Natural killer cell (primary cell): ENCODE measurements around the gene ZMYM1. TPM values are rescaled to one million over a fixed set of nuclear protein-coding genes. Genes with fewer than 3 reads are reported as not detected.

Source experiments
- ATAC-seq, 3 donors: fragments of 150-1000 bp in 2 of 3; fragments of 200-7000 bp in 1 of 3; cut with Tn5 transposase; 1 replicate in 1 of 3; 2 replicates in 2 of 3; pipeline ENCODE4 v1.10.0; 2021; ENCODE audit warnings: mild to moderate bottlenecking in 2 of 3, moderate library complexity in 2 of 3
- DNase-seq, 2 donors: peaks; one replicate each; pipeline versions ENCODE4 v3.0.0 to v3.0.0-alpha.2; 2013 to 2021; ENCODE audit warnings: mixed read lengths in 1 of 2
- H3K27ac ChIP-seq: one replicate; pipeline ENCODE4 v1.5.1; 2013; ENCODE audit warnings: mild to moderate bottlenecking, low read length
- H3K27me3 ChIP-seq: one replicate; pipeline ENCODE4 v1.6.1; 2013; ENCODE audit warnings: low read length; ENCODE audit not compliant: control insufficient read depth, insufficient read depth
- H3K36me3 ChIP-seq: one replicate; pipeline ENCODE4 v1.6.1; 2013; ENCODE audit warnings: low read length; ENCODE audit not compliant: control insufficient read depth, insufficient read depth
- H3K4me1 ChIP-seq: one replicate; pipeline ENCODE4 v1.6.1; 2013; ENCODE audit warnings: low read length; ENCODE audit not compliant: control insufficient read depth, insufficient read depth
- H3K4me3 ChIP-seq: one replicate; pipeline ENCODE4 v1.5.1; 2013; ENCODE audit warnings: low read length
- H3K9me3 ChIP-seq: one replicate; pipeline ENCODE4 v1.6.1; 2013; ENCODE audit warnings: low read length; ENCODE audit not compliant: control insufficient read depth, insufficient read depth
- H3K27ac Mint-ChIP-seq, 2 donors: one replicate each; pipeline ENCODE4 v1.8.0; 2022; ENCODE audit warnings: mild to moderate bottlenecking in 2 of 2, mixed read lengths in 2 of 2, moderate library complexity in 1 of 2
- H3K27me3 Mint-ChIP-seq, 2 donors: one replicate each; pipeline ENCODE4 v1.8.0; 2022; ENCODE audit warnings: low read depth in 2 of 2, mixed read lengths in 2 of 2
- H3K36me3 Mint-ChIP-seq: one replicate; pipeline ENCODE4 v1.8.0; 2022; ENCODE audit warnings: mixed read lengths
- H3K4me1 Mint-ChIP-seq, 2 donors: one replicate each; pipeline ENCODE4 v1.8.0; 2022; ENCODE audit warnings: mixed read lengths in 2 of 2
- H3K4me3 Mint-ChIP-seq: one replicate; pipeline ENCODE4 v1.8.0; 2022; ENCODE audit warnings: mild to moderate bottlenecking, moderate library complexity, mixed read lengths
- H3K9me3 Mint-ChIP-seq, 2 donors: one replicate each; pipeline ENCODE4 v1.8.0; 2022; ENCODE audit warnings: mixed read lengths in 2 of 2
- WGBS: methylation state at CpG from one replicate; pipeline ENCODE4 v1.1.7; 2013; ENCODE audit warnings: missing lambda C conversion rate; ENCODE audit not compliant: insufficient coverage; 5-methylcytosine and 5-hydroxymethylcytosine counted together
- intact Hi-C: fragments of 100-400 bp; cut with micrococcal nuclease; formaldehyde crosslinking; loops from one replicate; pipeline ENCODE4 v1.14.2; 2022
- total RNA-seq, 4 donors: library from RNA; stranded (reverse); fragments of 120-200 nt in 1 of 4; gene quantifications; one replicate each; pipeline versions ENCODE4 v1.2.3 to v1.2.4, GENCODE V29; 2013 to 2022
- TF ChIP-seq, protein P1 (sequence below): fragments of 200-600 bp; IDR thresholded peaks from one replicate; pipeline ENCODE4 v1.8.0; 2022; ENCODE audit warnings: antibody characterized with exemption

Gene ZMYM1
- total RNA-seq = 10 to 100 TPM; 15.0 to 19.1 (median 19.1) TPM
- total RNA-seq (2013) = 27.1 TPM

DNA sequence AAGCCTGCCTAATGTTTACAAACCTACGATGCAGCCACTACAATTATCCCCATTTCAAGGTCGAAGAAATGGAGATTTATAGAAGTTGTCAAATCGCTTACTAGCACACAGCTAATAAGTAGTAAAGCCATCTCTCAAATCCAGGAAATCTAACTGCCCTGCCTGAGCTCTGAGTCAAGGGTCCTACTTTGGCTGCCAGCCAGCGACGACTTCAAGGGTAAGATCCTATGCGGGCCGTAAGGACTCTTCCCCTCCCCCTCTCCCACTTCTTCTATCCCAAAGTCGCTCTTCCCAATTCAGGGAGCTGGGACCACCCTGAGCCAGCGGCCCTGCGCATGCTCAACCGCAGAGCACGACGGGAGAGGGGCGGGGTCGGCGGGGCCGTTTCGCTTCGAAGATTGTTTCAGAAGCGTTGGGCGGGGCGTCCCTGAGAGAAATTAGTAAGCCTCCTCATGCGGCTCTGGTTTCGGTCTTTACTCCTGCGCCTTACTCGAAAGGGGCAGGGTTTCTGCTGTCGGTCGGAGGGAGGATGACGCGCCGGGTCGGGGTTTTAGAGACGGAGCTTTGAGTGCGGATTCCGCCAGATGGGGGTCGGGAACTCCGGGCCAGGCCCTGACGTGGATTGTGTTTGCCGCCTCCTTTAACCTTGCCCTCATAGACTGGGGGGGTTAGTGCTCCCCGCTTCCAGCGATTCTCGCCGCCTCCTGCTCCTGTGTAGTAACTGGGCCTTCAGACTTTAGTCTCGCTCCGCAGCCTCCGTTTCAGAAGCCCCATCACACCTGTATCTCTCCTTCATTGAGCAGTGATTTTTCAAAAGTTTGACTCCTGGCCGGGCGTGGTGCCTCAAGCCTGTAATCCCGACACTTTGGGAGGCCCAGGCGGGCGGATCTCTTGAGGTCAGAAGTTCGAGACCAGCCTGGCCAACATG is at the start of gene ZMYM1:
ZMYM1 (plus strand) TSS at position 383 of the 928 bp plus-strand sequence. CDS start 14,603 bp downstream, outside the sequence.
- H3K4me3 ChIP-seq = peak within 1 kb of the TSS; percentile 67
- TF ChIP-seq, protein P1, sequence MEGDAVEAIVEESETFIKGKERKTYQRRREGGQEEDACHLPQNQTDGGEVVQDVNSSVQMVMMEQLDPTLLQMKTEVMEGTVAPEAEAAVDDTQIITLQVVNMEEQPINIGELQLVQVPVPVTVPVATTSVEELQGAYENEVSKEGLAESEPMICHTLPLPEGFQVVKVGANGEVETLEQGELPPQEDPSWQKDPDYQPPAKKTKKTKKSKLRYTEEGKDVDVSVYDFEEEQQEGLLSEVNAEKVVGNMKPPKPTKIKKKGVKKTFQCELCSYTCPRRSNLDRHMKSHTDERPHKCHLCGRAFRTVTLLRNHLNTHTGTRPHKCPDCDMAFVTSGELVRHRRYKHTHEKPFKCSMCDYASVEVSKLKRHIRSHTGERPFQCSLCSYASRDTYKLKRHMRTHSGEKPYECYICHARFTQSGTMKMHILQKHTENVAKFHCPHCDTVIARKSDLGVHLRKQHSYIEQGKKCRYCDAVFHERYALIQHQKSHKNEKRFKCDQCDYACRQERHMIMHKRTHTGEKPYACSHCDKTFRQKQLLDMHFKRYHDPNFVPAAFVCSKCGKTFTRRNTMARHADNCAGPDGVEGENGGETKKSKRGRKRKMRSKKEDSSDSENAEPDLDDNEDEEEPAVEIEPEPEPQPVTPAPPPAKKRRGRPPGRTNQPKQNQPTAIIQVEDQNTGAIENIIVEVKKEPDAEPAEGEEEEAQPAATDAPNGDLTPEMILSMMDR = no peak
- Mint-ChIP-seq H3K9me3 (no peaks in the 10 kb centered on the region), H3K4me1 (peaks cover 32 to 36% of the 10 kb centered on the region in 2 donors), H3K4me3 (peak within 1 kb of the TSS; percentile 97), H3K36me3 (peaks cover 6% of the 10 kb centered on the region), H3K27me3 (peaks cover 0 to under 1% of the 10 kb centered on the region in 2 donors), H3K27ac (peak within 1 kb of the TSS; percentile 98 to 100)
- no peaks in the 10 kb centered on the region for H3K9me3 ChIP-seq
- H3K4me1 ChIP-seq = peaks cover 13% of the 10 kb centered on the region
- under 1% methylated on average over 52 of the region's 52 CpGs for WGBS
- no peaks in the 10 kb centered on the region for H3K27me3 ChIP-seq
- peak; percentile 77 to 86 for DNase-seq
- peak within 1 kb of the TSS; percentile 86 for H3K27ac ChIP-seq
- intact Hi-C loops = loop anchor here (1.0 kb wide), 2 partner anchors 48 to 114 kb away; partner anchors contain the start of genes SFPQ and ZMYM6
- no peaks in the 10 kb centered on the region for H3K36me3 ChIP-seq
- ATAC-seq = peak; percentile 87 to 89 (median 88)

DNA sequence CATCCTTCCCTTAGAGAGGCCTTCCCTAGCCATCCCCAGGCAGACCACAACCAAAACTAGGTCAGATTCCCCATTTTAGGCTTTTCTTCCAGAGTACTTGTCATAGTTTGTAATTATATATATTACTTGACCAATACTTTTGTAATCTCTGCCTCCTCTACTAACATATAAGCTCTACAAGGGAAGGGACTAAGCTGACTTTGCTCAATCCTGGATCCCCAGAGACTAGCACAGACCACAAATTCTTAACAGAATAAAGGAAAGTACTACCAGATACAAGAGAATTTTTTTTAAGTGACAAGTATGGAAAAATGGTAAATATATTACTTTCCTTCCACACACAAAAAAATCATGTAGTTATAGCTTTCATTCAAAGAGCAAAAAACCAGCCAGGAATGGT is 49.4 kb upstream of the ZMYM1 start:
- Mint-ChIP-seq H3K27ac (peak overlapping the region; percentile 93 to 94), H3K36me3 (peaks cover 7% of the 10 kb centered on the region), H3K9me3 (peaks cover 0 to 2% of the 10 kb centered on the region in 2 donors), H3K4me3 (peak overlapping the region; percentile 99), H3K27me3 (no peaks in the 10 kb centered on the region), H3K4me1 (peaks cover 47 to 48% of the 10 kb centered on the region in 2 donors)
- Histone ChIP-seq H3K4me3 (no peak overlapping the region), H3K9me3 (no peaks in the 10 kb centered on the region), H3K4me1 (peaks cover 21% of the 10 kb centered on the region), H3K36me3 (peaks cover 5% of the 10 kb centered on the region), H3K27me3 (no peaks in the 10 kb centered on the region), H3K27ac (no peak overlapping the region)
- TF ChIP-seq, protein P1 = no peak
- no peak for ATAC-seq
- no peak for DNase-seq
- intact Hi-C loops = loop anchor here (2.0 kb wide), 1 partner anchor 163 kb away; the partner anchor contains the start of gene SFPQ

- H3K9me3 ChIP-seq = no peaks in the 10 kb centered on the region
- H3K9me3 Mint-ChIP-seq = peaks cover 0 to 2% of the 10 kb centered on the region in 2 donors
- H3K4me3 Mint-ChIP-seq = peak overlapping the region; percentile 99
- H3K27me3 Mint-ChIP-seq = no peaks in the 10 kb centered on the region
- no peak for ATAC-seq
- no peaks in the 10 kb centered on the region for H3K27me3 ChIP-seq
- peak overlapping the region; percentile 55 for H3K4me3 ChIP-seq
- peaks cover 5% of the 10 kb centered on the region for H3K36me3 ChIP-seq
- H3K4me1 Mint-ChIP-seq = peaks cover 47 to 48% of the 10 kb centered on the region in 2 donors
- TF ChIP-seq, protein P1 = no peak
- peaks cover 21% of the 10 kb centered on the region for H3K4me1 ChIP-seq
- peak in 1 of 2 donors; percentile 5 for DNase-seq
- peaks cover 7% of the 10 kb centered on the region for H3K36me3 Mint-ChIP-seq
- intact Hi-C loops = loop anchor here (2.0 kb wide), 1 partner anchor 162 kb away; the partner anchor contains the start of gene SFPQ
- peak overlapping the region; percentile 93 to 94 for H3K27ac Mint-ChIP-seq
- H3K27ac ChIP-seq = peak overlapping the region; percentile 74
- 39% methylated on average over 4 of the region's 5 CpGs for WGBS
These were observed 48.8 kb upstream of the ZMYM1 start for GRCh38 chr1:35030338-35030737.
